ENCODE results near the gene CXCL8. TPM values are rescaled to one million over a fixed set of nuclear protein-coding genes. Genes with fewer than 3 reads are reported as not detected.

Gene CXCL8
- polyA plus RNA-seq, 3 donors, result 275 to 604 (median 328) TPM

GRCh38 chr4:73707269-73707875 is 33.0 kb upstream of the CXCL8 start:
- WGBS (ENCODE audit: insufficient coverage), result 86% methylated on average over 1 of the region's 4 CpGs
- no peak overlapping the region for H3K4me2 ChIP-seq (replicated peaks; ENCODE audit: extremely low read depth, low read length, poor library complexity, severe bottlenecking)
- no peaks in the 10 kb centered on the region for H3K27me3 ChIP-seq (ENCODE audit: control insufficient read depth in 2 of 2, insufficient read depth in 2 of 2, low read length in 2 of 2)
- Mint-ChIP-seq H3K4me3 (no peak overlapping the region), H3K4me1 (peaks cover 72% of the 10 kb centered on the region), H3K9me3 (no peaks in the 10 kb centered on the region), H3K27ac (peak overlapping the region in 5 of 7 donors; percentile 32 to 85 (median 50)), H3K27me3 (ENCODE audit: low read depth in 3 of 3) (no peaks in the 10 kb centered on the region), H3K36me3 (no peaks in the 10 kb centered on the region)
- no peak overlapping the region for H3K9ac ChIP-seq (ENCODE audit: insufficient read depth, low read length, poor library complexity, severe bottlenecking)
- no peak for DNase-seq
- H4K20me1 ChIP-seq (ENCODE audit: insufficient read depth, low read length), result no peaks in the 10 kb centered on the region
- intact Hi-C loops (cut with micrococcal nuclease), result loop anchor here in 1 of 2 donors (5.0 kb wide), 1 partner anchor 35 kb away; the partner anchor contains the start of gene CXCL8
- no peak overlapping the region for H2AFZ ChIP-seq (ENCODE audit: insufficient read depth, low read depth, low read length, poor library complexity, severe bottlenecking)
- H3K79me2 ChIP-seq (ENCODE audit: insufficient read depth, low read length), result no peaks in the 10 kb centered on the region
- peak overlapping the region in 1 of 2 donors; percentile 73 for H3K27ac ChIP-seq (ENCODE audit: low read depth in 1 of 2, low read length in 2 of 2)
- no peak for TF ChIP-seq CTCF (IDR thresholded peaks at IDR 0.05)
- H3K9me3 ChIP-seq (replicated peaks in 1 of 2; ENCODE audit: control insufficient read depth in 1 of 2, insufficient read depth in 1 of 2, low read length in 2 of 2), result no peaks in the 10 kb centered on the region
- peaks cover 57 to 73% of the 10 kb centered on the region in 2 donors for H3K4me1 ChIP-seq (ENCODE audit: control insufficient read depth in 1 of 2, insufficient read depth in 2 of 2, low read length in 2 of 2)
- no peaks in the 10 kb centered on the region for H3K36me3 ChIP-seq (replicated peaks in 1 of 2; ENCODE audit: control insufficient read depth in 1 of 2, insufficient read depth in 2 of 2, low read length in 2 of 2)
- peak overlapping the region in 1 of 3 experiments; percentile 42 for H3K4me3 ChIP-seq (replicated peaks in 1 of 3; ENCODE audit: low read depth in 2 of 3, low read length in 3 of 3)

GRCh38 chr4:73707918-73708577 is 32.3 kb upstream of the CXCL8 start:
- no CpG with 5 or more reads among the region's 7 CpGs for WGBS (ENCODE audit: insufficient coverage)
- H3K27me3 ChIP-seq (ENCODE audit: control insufficient read depth in 2 of 2, insufficient read depth in 2 of 2, low read length in 2 of 2), result no peaks in the 10 kb centered on the region
- no peak overlapping the region for H3K9ac ChIP-seq (ENCODE audit: insufficient read depth, low read length, poor library complexity, severe bottlenecking)
- no peak overlapping the region for H2AFZ ChIP-seq (ENCODE audit: insufficient read depth, low read depth, low read length, poor library complexity, severe bottlenecking)
- H3K4me3 ChIP-seq (replicated peaks in 1 of 3; ENCODE audit: low read depth in 2 of 3, low read length in 3 of 3), result peak overlapping the region in 1 of 3 experiments; percentile 42
- no peaks in the 10 kb centered on the region for H3K36me3 ChIP-seq (replicated peaks in 1 of 2; ENCODE audit: control insufficient read depth in 1 of 2, insufficient read depth in 2 of 2, low read length in 2 of 2)
- peak overlapping the region; percentile 55 for H3K4me2 ChIP-seq (replicated peaks; ENCODE audit: extremely low read depth, low read length, poor library complexity, severe bottlenecking)
- H3K9me3 ChIP-seq (replicated peaks in 1 of 2; ENCODE audit: control insufficient read depth in 1 of 2, insufficient read depth in 1 of 2, low read length in 2 of 2), result no peaks in the 10 kb centered on the region
- H3K79me2 ChIP-seq (ENCODE audit: insufficient read depth, low read length), result no peaks in the 10 kb centered on the region
- Mint-ChIP-seq H3K27ac (peak overlapping the region; percentile 61 to 89 (median 80)), H3K4me3 (peak overlapping the region in 1 of 2 donors; percentile 35), H3K9me3 (no peaks in the 10 kb centered on the region), H3K27me3 (ENCODE audit: low read depth in 3 of 3) (no peaks in the 10 kb centered on the region), H3K36me3 (no peaks in the 10 kb centered on the region), H3K4me1 (peaks cover 67% of the 10 kb centered on the region)
- no peak for TF ChIP-seq CTCF (IDR thresholded peaks at IDR 0.05)
- H3K4me1 ChIP-seq (ENCODE audit: control insufficient read depth in 1 of 2, insufficient read depth in 2 of 2, low read length in 2 of 2), result peaks cover 58 to 73% of the 10 kb centered on the region in 2 donors
- DNase-seq, result peak; percentile 65 to 87 (median 84)
- no peaks in the 10 kb centered on the region for H4K20me1 ChIP-seq (ENCODE audit: insufficient read depth, low read length)
- intact Hi-C loops (cut with micrococcal nuclease), result loop anchor here in 1 of 2 donors (5.0 kb wide), 1 partner anchor 34 kb away; the partner anchor contains the start of gene CXCL8
- H3K27ac ChIP-seq (ENCODE audit: low read depth in 1 of 2, low read length in 2 of 2), result peak overlapping the region in 1 of 2 donors; percentile 73

Data from CD14-positive monocyte (primary cell).